ENCODE data around the gene ROR2. TPM values are rescaled to one million over a fixed set of nuclear protein-coding genes. Genes with fewer than 3 reads are reported as not detected.

ROR2 gene
- total RNA-seq, 1 donor from 2014 or later, result 0.32 TPM

DNA sequence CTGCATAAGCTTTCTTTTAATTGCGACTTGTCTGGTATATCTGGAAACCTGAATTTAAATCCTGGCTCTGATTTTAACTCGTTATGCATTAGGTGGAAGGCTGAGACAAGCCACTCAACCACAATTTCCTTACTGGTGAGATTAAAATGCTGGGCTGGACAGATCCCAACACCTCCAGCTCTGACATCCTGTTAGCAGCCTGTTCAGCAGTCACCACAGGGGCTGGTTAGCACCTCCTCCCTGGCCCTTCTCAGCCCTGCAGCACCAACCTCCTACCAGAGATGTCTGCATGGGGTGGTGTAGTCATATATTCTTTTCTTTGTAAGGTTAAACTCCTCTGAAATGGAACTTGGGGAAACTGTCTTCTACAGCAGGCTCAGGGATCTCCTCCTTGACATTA, 369.9 kb downstream of the ROR2 start:
- H3K36me3 ChIP-seq, result no peaks in the 10 kb centered on the region
- TF ChIP-seq, protein P1, sequence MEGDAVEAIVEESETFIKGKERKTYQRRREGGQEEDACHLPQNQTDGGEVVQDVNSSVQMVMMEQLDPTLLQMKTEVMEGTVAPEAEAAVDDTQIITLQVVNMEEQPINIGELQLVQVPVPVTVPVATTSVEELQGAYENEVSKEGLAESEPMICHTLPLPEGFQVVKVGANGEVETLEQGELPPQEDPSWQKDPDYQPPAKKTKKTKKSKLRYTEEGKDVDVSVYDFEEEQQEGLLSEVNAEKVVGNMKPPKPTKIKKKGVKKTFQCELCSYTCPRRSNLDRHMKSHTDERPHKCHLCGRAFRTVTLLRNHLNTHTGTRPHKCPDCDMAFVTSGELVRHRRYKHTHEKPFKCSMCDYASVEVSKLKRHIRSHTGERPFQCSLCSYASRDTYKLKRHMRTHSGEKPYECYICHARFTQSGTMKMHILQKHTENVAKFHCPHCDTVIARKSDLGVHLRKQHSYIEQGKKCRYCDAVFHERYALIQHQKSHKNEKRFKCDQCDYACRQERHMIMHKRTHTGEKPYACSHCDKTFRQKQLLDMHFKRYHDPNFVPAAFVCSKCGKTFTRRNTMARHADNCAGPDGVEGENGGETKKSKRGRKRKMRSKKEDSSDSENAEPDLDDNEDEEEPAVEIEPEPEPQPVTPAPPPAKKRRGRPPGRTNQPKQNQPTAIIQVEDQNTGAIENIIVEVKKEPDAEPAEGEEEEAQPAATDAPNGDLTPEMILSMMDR (IDR thresholded peaks at IDR 0.05), result no peak
- no peaks in the 10 kb centered on the region for H3K9me3 ChIP-seq
- no peak overlapping the region for H3K27ac ChIP-seq
- no peaks in the 10 kb centered on the region for H3K4me1 ChIP-seq
- no peak for DNase-seq (ENCODE audit: low spot score in 2 of 2)
- intact Hi-C loops (cut with DNase I), result no loop called here
- H3K4me3 ChIP-seq, result no peak overlapping the region
- H3K27me3 ChIP-seq, result no peaks in the 10 kb centered on the region

DNA sequence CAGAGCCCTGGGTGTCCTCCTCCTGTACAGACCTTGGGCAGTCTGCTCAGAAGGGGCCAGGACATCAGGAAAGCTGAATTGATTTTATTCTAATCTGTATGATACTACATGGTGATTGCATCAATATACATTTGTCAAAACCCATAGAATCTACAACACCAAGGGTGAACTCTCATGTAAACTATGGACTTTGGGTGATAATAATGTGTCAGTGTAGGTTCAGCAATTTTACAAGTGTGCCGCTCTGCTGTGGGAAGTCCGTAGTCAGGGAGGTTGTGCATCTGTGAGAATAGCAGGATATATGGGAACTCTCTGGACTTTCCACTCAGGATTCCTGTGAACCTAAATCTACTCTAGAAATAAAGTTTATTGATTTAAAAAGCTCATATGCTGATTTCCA, 371.1 kb downstream of the ROR2 start:
- H3K27me3 ChIP-seq, result no peaks in the 10 kb centered on the region
- TF ChIP-seq, protein P1 (IDR thresholded peaks at IDR 0.05), result no peak
- no peak for DNase-seq (ENCODE audit: low spot score in 2 of 2)
- H3K9me3 ChIP-seq, result no peaks in the 10 kb centered on the region
- H3K4me3 ChIP-seq, result no peak overlapping the region
- no peak overlapping the region for H3K27ac ChIP-seq
- intact Hi-C loops (cut with DNase I), result no loop called here
- H3K4me1 ChIP-seq, result no peaks in the 10 kb centered on the region
- no peaks in the 10 kb centered on the region for H3K36me3 ChIP-seq

DNA sequence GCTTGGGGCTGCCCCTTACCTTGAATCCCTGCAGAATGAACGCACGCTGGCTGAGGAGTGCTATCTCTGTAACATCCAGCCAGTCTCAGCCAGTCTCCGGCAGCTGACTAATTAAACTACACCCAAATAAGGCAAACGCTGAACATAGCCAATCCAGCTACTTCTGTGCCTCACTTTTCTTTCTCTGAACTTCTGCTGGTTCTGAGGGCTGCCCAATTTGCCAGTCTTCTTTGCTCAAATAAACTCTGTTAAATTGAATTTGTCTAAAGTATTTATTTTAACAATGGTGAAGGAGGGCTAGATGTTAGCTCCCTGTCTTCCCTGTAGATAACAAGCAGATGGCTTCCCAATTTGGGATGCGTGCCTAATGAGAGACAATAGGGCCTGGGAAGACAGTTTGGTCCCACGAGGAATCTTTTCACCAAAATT, 372.4 kb downstream of the ROR2 start:
- intact Hi-C loops (cut with DNase I), result no loop called here
- H3K27me3 ChIP-seq, result no peaks in the 10 kb centered on the region
- no peaks in the 10 kb centered on the region for H3K36me3 ChIP-seq
- no peak overlapping the region for H3K27ac ChIP-seq
- no peaks in the 10 kb centered on the region for H3K4me1 ChIP-seq
- TF ChIP-seq, protein P1 (IDR thresholded peaks at IDR 0.05), result no peak
- no peak overlapping the region for H3K4me3 ChIP-seq
- DNase-seq (ENCODE audit: low spot score in 2 of 2), result no peak
- no peaks in the 10 kb centered on the region for H3K9me3 ChIP-seq

DNA sequence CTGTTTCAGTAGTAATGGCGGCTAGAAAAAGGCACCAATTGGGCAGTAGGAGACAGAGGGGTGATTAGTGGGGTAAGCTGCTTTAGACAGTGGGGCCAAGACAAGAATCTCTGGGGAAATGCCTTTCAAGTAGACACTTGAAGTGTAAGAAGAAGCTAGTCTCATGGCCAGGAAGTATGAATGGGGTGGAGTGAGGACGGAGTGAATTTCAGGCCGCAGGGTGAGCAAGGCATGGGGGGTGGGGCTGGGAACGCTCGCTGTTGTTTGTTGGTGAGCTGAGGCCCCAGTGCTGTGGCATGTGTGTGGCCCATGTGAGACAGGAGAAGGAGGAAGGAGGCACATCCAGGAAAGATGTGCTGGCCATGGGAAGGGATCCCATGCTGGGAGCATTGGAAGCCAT, 377.2 kb downstream of the ROR2 start:
- Histone ChIP-seq H3K27me3 (no peaks in the 10 kb centered on the region), H3K36me3 (no peaks in the 10 kb centered on the region), H3K4me3 (no peak overlapping the region), H3K4me1 (no peaks in the 10 kb centered on the region), H3K9me3 (no peaks in the 10 kb centered on the region), H3K27ac (no peak overlapping the region)
- no peak for DNase-seq (ENCODE audit: low spot score in 2 of 2)
- intact Hi-C loops (cut with DNase I), result no loop called here
- TF ChIP-seq, protein P1 (IDR thresholded peaks at IDR 0.05), result no peak

DNA sequence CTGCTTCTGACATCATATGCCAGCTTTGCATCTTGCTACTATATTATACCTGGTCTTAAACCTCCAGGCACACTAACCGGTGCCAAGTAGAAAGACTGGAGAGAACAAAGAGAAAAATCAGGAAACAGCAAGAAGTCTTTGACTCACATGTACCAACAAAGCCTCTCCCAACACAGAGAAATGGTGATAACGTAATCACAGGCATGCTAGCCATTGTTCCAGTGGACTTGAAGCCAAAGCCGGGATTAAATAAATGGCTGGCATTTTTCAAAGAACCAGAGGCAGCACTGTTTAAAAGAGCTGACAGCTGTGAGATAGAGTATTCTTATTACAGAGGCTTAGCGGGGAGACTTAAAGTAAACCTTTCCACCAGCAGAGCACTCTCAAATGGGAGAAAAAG, 378.0 kb downstream of the ROR2 start:
- H3K4me1 ChIP-seq, result no peaks in the 10 kb centered on the region
- no peaks in the 10 kb centered on the region for H3K36me3 ChIP-seq
- H3K27me3 ChIP-seq, result no peaks in the 10 kb centered on the region
- H3K9me3 ChIP-seq, result no peaks in the 10 kb centered on the region
- intact Hi-C loops (cut with DNase I), result no loop called here
- no peak overlapping the region for H3K27ac ChIP-seq
- no peak for DNase-seq (ENCODE audit: low spot score in 2 of 2)
- TF ChIP-seq, protein P1 (IDR thresholded peaks at IDR 0.05), result no peak
- H3K4me3 ChIP-seq, result no peak overlapping the region

DNA sequence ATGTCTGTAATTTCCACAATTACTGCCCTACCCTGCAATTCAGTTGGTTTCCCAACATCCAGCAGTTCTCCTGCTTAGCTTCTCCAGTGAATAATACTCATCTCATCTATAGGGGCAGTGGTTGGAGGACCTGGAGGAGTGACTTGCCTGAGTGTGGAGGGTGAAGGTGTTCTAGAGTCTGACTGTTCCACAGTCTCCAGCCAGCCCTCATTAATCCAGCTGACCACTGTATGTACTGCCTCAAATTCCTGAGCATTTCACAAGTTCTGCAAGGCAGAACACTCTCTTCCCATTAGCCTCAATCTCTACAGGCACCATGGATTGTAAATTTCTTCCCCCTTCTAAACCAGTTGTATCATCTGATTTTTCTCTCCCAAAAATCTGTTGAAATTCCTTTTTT, 379.0 kb downstream of the ROR2 start:
- Histone ChIP-seq H3K4me3 (no peak overlapping the region), H3K9me3 (no peaks in the 10 kb centered on the region), H3K36me3 (no peaks in the 10 kb centered on the region), H3K27me3 (no peaks in the 10 kb centered on the region), H3K4me1 (no peaks in the 10 kb centered on the region), H3K27ac (no peak overlapping the region)
- intact Hi-C loops (cut with DNase I), result no loop called here
- no peak for DNase-seq (ENCODE audit: low spot score in 2 of 2)
- TF ChIP-seq, protein P1 (IDR thresholded peaks at IDR 0.05), result no peak

Data from ascending aorta (tissue), 2 donors.